GM12878 (cell line): ENCODE data around the gene PERM1. TPM values are rescaled to one million over a fixed set of nuclear protein-coding genes. Genes with fewer than 3 reads are reported as not detected.

Source experiments
- ATAC-seq: fragments of 200-7000 bp; cut with Tn5 transposase; 3 replicates; pipeline ENCODE4 v1.9.1; 2020; ENCODE audit warnings: mild to moderate bottlenecking, moderate library complexity
- BruUV-seq: library from RNA; stranded (reverse); fragments of 400-500 nt; replicated peaks from 2 replicates; lab custom pipeline; 2021; lab: Mats Ljungman, UMichigan
- CTCF ChIA-PET: fragments of 300-600 bp; sonication (Branson Sonifier 250); formaldehyde crosslinking; extraction: SDS; loops from one replicate; lab custom pipeline; 2021; ENCODE audit warnings: inconsistent platforms; lab: Yijun Ruan, JAX
- POLR2A ChIA-PET: fragments of 350-600 bp; formaldehyde crosslinking; extraction: SDS; loops from one replicate; lab custom pipeline; 2021; ENCODE audit warnings: inconsistent platforms; lab: Charles Lee
- RAD21 ChIA-PET: fragments of 300-600 bp; sonication (Branson Sonifier 250); formaldehyde crosslinking; loops from one replicate; lab custom pipeline; 2023; ENCODE audit warnings: antibody characterized with exemption; ENCODE audit not compliant: unreplicated experiment; lab: Charles Lee
- SMC1A ChIA-PET: fragments of 300-600 bp; sonication (Branson Sonifier 250); formaldehyde crosslinking; loops from one replicate; lab custom pipeline; 2023; ENCODE audit not compliant: unreplicated experiment, uncharacterized antibody; lab: Charles Lee
- DNase-seq: peaks from one replicate; pipeline ENCODE4 v3.0.0-alpha.2; 2011; ENCODE audit warnings: low read depth, low spot score
- FAIRE-seq: peaks from 3 replicates; lab custom pipeline; 2011; peaks lifted over from hg19 to GRCh38; lab: Jason Lieb, UNC
- H2AFZ ChIP-seq: 2 replicates; pipeline ENCODE4 v1.6.0; 2011; ENCODE audit warnings: low read depth, low read length, control low read depth; ENCODE audit not compliant: control insufficient read depth
- H3K27ac ChIP-seq: 2 replicates; pipeline ENCODE4 v1.5.1; 2011; ENCODE audit warnings: control low read depth; ENCODE audit not compliant: control insufficient read depth, insufficient read depth
- H3K27me3 ChIP-seq, 2 experiments: replicated peaks in 1 of 2; 2 replicates each; pipeline versions ENCODE4 v1.6.0 to v1.6.1; 2011; ENCODE audit warnings: low read length in 1 of 2; ENCODE audit not compliant: control insufficient read depth in 2 of 2, insufficient read depth in 2 of 2
- H3K36me3 ChIP-seq, 2 experiments: 2 replicates each; pipeline ENCODE4 v1.5.1; 2011; ENCODE audit warnings: low read length in 1 of 2; ENCODE audit not compliant: control insufficient read depth in 2 of 2, insufficient read depth in 2 of 2
- H3K4me1 ChIP-seq: 2 replicates; pipeline ENCODE4 v1.6.1; 2011; ENCODE audit warnings: mild to moderate bottlenecking, low read length, moderate library complexity, mixed read lengths; ENCODE audit not compliant: control insufficient read depth, insufficient read depth
- H3K4me2 ChIP-seq: 2 replicates; pipeline ENCODE4 v1.6.0; 2011; ENCODE audit warnings: control low read depth; ENCODE audit not compliant: control insufficient read depth, insufficient read depth
- H3K4me3 ChIP-seq: fragments of 200-600 bp; sonication (generic); 2 replicates; pipeline ENCODE4 v1.5.1; 2016
- H3K79me2 ChIP-seq: 2 replicates; pipeline ENCODE4 v1.6.0; 2011; ENCODE audit warnings: low read length; ENCODE audit not compliant: control insufficient read depth, insufficient read depth
- H3K9ac ChIP-seq: 2 replicates; pipeline ENCODE4 v1.8.0; 2011; ENCODE audit warnings: low read length, control low read depth, mixed read lengths; ENCODE audit not compliant: control insufficient read depth, insufficient read depth
- H3K9me3 ChIP-seq: replicated peaks from 3 replicates; pipeline ENCODE4 v1.5.1; 2011; ENCODE audit warnings: mild to moderate bottlenecking, low read length; ENCODE audit not compliant: control insufficient read depth, insufficient read depth
- H4K20me1 ChIP-seq: 2 replicates; pipeline ENCODE4 v1.6.0; 2011; ENCODE audit not compliant: control insufficient read depth, insufficient read depth
- KDM1A ChIP-seq: fragments of 200-600 bp; sonication (generic); IDR thresholded peaks from 2 replicates; pipeline ENCODE4 v1.6.1; 2016; ENCODE audit warnings: borderline replicate concordance
- NR2C2 ChIP-seq: IDR thresholded peaks from 2 replicates; pipeline ENCODE4 v1.6.1; 2011; ENCODE audit warnings: borderline replicate concordance, low read depth; ENCODE audit not compliant: control insufficient read depth, insufficient read length
- TCF7 ChIP-seq: IDR thresholded peaks from 2 replicates; pipeline ENCODE4 v1.6.1; 2014; ENCODE audit warnings: antibody characterized with exemption, borderline replicate concordance
- WGBS: methylation state at CpG from one replicate; pipeline ENCODE4 v1.1.6; 2016; ENCODE audit warnings: low lambda C conversion rate; ENCODE audit not compliant: insufficient replicate concordance, insufficient coverage; ENCODE audit errors: missing lambda C conversion rate; 5-methylcytosine and 5-hydroxymethylcytosine counted together
- in situ Hi-C: fragments of 300-500 bp; cut with MboI; formaldehyde crosslinking; loops from 9 replicates; pipeline ENCODE4 v1.14.3; 2018; ENCODE audit warnings: mixed read lengths
- intact Hi-C: fragments of 100-400 bp; cut with micrococcal nuclease; formaldehyde crosslinking; loops from one replicate; pipeline ENCODE4 v1.14.2; 2022; ENCODE audit not compliant: unreplicated experiment
- polyA plus RNA-seq, 11 experiments: library from polyadenylated mRNA; depleted of rRNA in 4 of 11; unstranded in 6 of 11; stranded (reverse) in 5 of 11; fragments of >200 nt; fragmentation: Nextera tagmentation in 4 of 11; fragmentation: Illumina TruSeq in 1 of 11; extraction: Ambion mirVana in 4 of 11; extraction: Trizol in 1 of 11; gene quantifications; 1 replicate in 1 of 11; 2 replicates in 10 of 11; pipeline versions ENCODE4 v1.2.1 to v1.2.3, GENCODE V29; 2011 to 2016; ENCODE audit warnings: inconsistent platforms in 2 of 11, missing spikeins in 2 of 11, low read depth in 1 of 11
- total RNA-seq, 4 experiments: library from RNA; depleted of rRNA in 3 of 4; stranded (reverse); fragments of >200 nt in 3 of 4; fragmentation: Illumina TruSeq in 1 of 4; extraction: Trizol in 1 of 4; gene quantifications; 2 replicates each; pipeline versions ENCODE4 v1.2.1 to v1.2.3, GENCODE V29; 2013 to 2021
- TF ChIP-seq, protein P1 (sequence below): fragments of 450-650 bp; IDR thresholded peaks from 2 replicates; pipeline ENCODE4 v1.6.1; 2017; ENCODE audit warnings: mild to moderate bottlenecking

PERM1 gene
- total and polyA plus RNA-seq, 10 of the 15 experiments (the other 5 are each of a cell fraction or from before 2014, with no cell fraction given) = not detected

GRCh38 chr1:979744-980072 is 2.2 kb downstream of the PERM1 start:
- ChIA-PET SMC1A (no interaction called here), RAD21 (no interaction called here)
- H2AFZ ChIP-seq = no peak overlapping the region
- intact Hi-C loops = no loop called here
- H3K9me3 ChIP-seq = no peaks in the 10 kb centered on the region; the same call in 2 of the 3 replicates
- no peak for FAIRE-seq
- no peak overlapping the region for H3K4me3 ChIP-seq
- 62% methylated on average over 9 of the region's 9 CpGs for WGBS
- H3K27me3 ChIP-seq = no peaks in the 10 kb centered on the region
- TF ChIP-seq, protein P1, sequence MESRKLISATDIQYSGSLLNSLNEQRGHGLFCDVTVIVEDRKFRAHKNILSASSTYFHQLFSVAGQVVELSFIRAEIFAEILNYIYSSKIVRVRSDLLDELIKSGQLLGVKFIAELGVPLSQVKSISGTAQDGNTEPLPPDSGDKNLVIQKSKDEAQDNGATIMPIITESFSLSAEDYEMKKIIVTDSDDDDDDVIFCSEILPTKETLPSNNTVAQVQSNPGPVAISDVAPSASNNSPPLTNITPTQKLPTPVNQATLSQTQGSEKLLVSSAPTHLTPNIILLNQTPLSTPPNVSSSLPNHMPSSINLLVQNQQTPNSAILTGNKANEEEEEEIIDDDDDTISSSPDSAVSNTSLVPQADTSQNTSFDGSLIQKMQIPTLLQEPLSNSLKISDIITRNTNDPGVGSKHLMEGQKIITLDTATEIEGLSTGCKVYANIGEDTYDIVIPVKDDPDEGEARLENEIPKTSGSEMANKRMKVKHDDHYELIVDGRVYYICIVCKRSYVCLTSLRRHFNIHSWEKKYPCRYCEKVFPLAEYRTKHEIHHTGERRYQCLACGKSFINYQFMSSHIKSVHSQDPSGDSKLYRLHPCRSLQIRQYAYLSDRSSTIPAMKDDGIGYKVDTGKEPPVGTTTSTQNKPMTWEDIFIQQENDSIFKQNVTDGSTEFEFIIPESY = no peak
- TF ChIP-seq KDM1A (no peak), NR2C2 (no peak), TCF7 (no peak)
- TF ChIP-seq, all 136 proteins: peak for 0
- H3K9ac ChIP-seq = no peak overlapping the region
- no peaks in the 10 kb centered on the region for H3K79me2 ChIP-seq
- H3K4me1 ChIP-seq = no peaks in the 10 kb centered on the region
- POLR2A ChIA-PET = interaction anchor here (0.6 kb wide), 1 partner anchor 177 kb away, joined by 4 read pairs; no protein-coding TSS in a partner anchor
- in situ Hi-C loops = loop anchor here (5.0 kb wide), 1 partner anchor 83 kb away; no protein-coding TSS in a partner anchor
- no peak overlapping the region for H3K27ac ChIP-seq
- no peak overlapping the region for H3K4me2 ChIP-seq
- CTCF ChIA-PET = interaction anchor here (8.0 kb wide), 1 partner anchor 23 kb away, joined by 56 read pairs; no protein-coding TSS in a partner anchor
- ATAC-seq = no peak
- DNase-seq = no peak
- BruUV-seq = no TSS peak
- H3K36me3 ChIP-seq = no peaks in the 10 kb centered on the region
- H4K20me1 ChIP-seq = no peaks in the 10 kb centered on the region
